Astrocyte of the cerebellum (primary cell): ENCODE measurements around the gene RASIP1.
A peak's percentile ranks its signal among the peaks of the same experiment; 100 is the strongest.

Source experiments
- DNase-seq: peaks from one replicate; pipeline ENCODE4 v3.0.0-alpha.2; 2011; ENCODE audit warnings: low read depth
- H3K4me3 ChIP-seq: 2 replicates; pipeline ENCODE4 v1.5.1; 2011; ENCODE audit warnings: mild to moderate bottlenecking, low read depth, low read length, moderate library complexity
- in situ Hi-C: cut with HindIII; loops from 2 replicates; pipeline ENCODE4 v1.10.0; 2017; ENCODE audit warnings: low sequenced_read_pairs
- TF ChIP-seq, protein P1 (sequence below): IDR thresholded peaks from 2 replicates; pipeline ENCODE4 v1.5.1; 2012; ENCODE audit warnings: low read length, low read depth, moderate library complexity, mild to moderate bottlenecking; ENCODE audit errors: missing control alignments

RASIP1 gene

DNA sequence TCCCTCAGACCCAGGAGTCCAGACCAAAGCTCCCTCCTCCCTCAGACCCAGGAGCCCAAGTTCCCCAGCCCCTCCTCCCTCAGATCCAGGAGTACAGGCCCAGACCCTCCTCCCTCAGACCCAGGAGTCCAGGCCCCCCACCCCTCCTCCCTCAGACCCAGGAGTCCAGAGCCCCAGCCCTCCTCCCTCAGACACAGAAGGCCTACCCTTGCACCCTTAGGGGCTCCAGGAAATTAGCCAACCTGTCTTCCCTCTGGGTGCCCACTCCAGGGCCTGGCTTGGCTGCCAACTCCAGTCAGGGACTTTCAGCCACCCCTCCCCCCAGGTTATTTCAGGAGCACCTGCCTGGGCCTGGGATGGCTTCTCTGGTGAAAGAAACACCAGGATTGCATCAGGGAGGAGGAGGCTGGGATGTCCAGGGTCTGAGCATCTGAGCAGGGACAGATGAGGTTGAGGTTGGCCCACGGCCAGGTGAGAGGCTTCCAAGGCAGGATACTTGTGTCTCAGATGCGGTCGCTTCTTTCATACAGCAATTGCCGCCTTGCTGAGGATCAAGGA is 14.8 kb upstream of the RASIP1 start, which contains the start of gene FGF21:
Gene FGF21, plus strand, starts transcription at position 441 of the 558 bp plus-strand sequence. CDS start 713 bp downstream, outside the sequence.
- DNase-seq: no peak
- TF ChIP-seq, protein P1, sequence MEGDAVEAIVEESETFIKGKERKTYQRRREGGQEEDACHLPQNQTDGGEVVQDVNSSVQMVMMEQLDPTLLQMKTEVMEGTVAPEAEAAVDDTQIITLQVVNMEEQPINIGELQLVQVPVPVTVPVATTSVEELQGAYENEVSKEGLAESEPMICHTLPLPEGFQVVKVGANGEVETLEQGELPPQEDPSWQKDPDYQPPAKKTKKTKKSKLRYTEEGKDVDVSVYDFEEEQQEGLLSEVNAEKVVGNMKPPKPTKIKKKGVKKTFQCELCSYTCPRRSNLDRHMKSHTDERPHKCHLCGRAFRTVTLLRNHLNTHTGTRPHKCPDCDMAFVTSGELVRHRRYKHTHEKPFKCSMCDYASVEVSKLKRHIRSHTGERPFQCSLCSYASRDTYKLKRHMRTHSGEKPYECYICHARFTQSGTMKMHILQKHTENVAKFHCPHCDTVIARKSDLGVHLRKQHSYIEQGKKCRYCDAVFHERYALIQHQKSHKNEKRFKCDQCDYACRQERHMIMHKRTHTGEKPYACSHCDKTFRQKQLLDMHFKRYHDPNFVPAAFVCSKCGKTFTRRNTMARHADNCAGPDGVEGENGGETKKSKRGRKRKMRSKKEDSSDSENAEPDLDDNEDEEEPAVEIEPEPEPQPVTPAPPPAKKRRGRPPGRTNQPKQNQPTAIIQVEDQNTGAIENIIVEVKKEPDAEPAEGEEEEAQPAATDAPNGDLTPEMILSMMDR: no peak
- H3K4me3 ChIP-seq: no peak within 1 kb of the TSS
- in situ Hi-C loops: no loop called here

DNA sequence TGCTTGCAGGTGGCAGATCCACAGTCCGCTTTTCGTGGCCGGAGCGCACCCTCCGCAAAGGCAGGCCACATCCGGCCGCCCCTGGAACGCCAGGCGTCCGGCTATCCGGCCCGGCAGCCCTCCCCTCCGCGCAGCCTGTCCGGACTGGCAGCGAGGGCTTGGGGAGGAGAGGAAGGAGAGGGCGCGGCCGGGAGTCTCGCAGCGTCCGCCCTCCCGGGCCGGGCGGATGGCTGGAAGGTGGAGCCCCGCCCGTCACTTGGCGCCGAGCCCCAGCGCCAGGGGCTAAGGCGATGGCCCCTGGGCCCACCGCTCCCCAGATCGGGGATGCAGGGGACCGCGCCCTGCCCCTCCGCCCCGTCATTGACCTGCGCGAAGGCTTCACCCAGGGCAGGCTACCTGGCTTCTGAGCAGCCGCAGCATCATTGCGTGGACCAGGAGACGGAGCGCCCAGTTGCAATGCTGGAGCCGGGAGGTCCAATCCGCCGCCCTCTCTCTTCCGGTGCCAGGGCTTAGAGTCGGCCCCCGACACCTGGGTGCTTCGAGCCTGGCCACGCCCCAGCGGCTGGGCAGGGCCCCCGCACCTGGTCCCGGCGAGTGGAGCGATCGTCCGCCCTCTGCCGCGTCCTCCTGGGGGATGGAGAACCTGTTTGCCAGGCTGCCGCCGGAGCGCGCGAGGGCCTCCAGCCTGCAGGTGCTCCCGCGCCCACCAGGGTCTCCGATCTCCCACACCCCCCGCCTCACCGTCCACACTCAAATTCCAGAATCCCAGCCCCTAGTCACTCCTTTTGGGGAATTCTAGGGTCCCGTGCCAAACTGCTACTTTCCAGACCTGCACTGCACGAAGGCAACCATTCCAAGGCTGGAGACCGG is 12.3 kb upstream of the RASIP1 start, which contains the start of gene FUT1:
Gene FUT1, minus strand, starts transcription at position 146 of the 870 bp plus-strand sequence. CDS start 1,360 bp downstream, outside the sequence.
- DNase-seq: no peak
- in situ Hi-C loops: no loop called here
- H3K4me3 ChIP-seq: peak within 1 kb of the TSS; percentile 7
- TF ChIP-seq, protein P1: peak; percentile 14

DNA sequence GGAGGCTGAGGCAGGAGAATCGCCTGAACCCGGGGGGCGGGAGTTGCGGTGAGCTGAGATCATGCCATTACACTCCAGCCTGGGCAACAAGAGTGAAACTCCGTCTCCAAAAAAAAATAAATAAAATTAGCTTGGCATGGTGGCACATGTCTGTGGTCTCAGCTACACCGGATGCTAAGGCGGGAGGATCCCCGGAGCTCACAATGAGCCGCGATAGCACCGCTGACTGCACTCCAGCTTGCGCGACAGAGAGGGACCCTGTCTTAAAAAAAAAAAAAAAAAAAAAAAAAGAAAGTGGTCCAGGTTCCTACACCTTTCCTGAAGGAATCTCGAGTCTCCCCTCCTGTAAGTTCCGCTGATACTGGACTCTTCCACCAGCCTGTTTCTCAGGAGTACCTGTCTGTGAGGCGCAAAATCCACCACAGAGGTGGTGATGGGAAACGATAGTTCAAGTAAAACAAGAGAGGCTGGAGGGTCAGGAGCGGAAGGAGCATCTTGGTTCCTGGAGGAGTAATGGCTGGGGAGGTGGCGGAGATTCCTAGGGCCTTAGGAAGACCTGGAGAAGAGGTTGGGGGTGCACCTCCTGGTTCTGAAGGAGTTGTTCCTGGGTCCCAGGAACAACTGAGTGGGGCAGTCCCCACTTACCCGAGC is 11.6 kb upstream of the RASIP1 start:
- in situ Hi-C loops: no loop called here
- TF ChIP-seq, protein P1: no peak
- no peak for DNase-seq
- peak overlapping the region; percentile 7 for H3K4me3 ChIP-seq

DNA sequence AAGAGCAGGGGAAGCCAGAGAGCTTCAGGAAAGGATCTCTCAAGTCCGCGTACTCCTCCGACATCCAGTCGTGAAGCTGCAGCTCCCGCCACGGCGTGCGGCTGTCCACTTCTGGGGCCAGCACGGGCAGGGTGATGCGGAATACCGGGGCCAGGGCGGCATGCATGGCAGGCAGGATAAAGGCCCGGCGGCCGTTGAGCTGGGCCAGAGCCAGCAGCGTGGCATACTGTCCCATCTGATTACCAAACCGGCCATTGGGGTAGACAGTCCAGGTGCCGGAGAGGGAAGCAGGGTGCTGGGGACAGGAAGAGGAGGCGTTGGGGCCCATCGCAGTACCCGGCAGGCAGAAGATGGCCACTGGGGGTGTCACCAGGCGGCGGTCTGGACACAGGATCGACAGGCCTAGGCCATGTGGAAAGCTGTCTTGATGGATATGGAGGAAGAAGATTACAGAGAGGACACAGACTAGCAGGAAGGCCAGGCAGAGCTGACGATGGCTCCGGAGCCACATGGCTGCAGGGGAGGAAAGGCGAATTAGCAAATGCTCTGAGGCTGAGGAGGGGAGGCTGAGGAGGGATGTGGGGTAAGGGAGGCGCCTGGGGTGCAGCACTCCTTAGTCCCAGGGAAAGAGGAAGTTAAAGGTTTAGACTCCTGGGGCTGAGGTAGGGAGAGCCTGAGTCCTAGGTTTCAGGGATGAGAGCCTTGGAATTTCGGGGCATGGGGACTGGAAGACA is 10.5 kb upstream of the RASIP1 start:
- in situ Hi-C loops: no loop called here
- no peak overlapping the region for H3K4me3 ChIP-seq
- TF ChIP-seq, protein P1: no peak
- no peak for DNase-seq

DNA sequence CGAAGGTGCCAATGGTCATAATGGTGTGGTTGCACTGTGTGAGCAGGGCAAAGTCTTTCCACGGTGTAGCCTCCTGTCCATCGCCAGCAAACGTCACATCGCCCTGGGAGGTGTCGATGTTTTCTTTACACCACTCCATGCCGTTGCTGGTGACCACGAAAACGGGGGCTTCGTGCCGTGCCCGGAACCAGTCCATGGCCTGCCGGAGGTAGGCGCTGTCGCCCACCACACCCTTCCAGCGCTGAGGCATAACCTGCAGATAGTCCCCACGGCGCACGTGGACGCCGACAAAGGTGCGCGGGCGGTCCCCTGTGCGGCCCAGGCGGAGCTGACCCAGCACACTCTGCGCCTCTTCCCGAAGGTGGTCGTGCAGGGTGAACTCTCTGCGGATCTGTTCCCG is 9.9 kb upstream of the RASIP1 start:
- H3K4me3 ChIP-seq: no peak overlapping the region
- TF ChIP-seq, protein P1: no peak
- in situ Hi-C loops: no loop called here
- DNase-seq: no peak

DNA sequence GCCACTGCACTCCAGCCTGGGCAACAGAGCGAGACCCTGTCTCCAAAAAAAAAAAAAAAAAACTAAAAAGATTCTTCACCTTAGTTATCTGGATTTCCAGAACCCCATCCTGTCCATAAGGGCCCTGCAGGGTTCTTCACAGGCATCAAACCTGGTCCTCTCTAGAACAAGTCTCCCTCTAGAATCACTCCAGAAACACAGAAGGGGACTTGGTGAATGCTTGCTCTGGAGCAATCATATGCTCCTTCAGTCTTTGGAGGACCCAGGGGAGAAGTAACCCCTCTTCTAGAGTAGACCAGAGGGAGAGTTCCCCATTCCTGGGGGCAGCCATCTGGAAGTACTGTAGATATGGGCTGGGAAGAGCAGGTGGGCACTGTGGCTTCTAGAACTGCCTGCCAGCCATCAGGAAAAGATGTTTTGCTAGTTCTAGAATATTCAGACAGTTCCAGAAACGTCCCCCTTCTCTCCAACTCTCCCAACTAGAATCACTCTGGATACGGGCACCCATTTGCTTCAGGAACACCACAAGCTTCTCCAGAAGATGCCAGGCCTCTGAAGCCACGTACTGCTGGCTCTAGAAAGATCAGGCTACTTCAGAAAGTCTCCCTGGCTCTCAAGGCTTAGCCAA is 9.3 kb upstream of the RASIP1 start:
- H3K4me3 ChIP-seq: no peak overlapping the region
- TF ChIP-seq, protein P1: no peak
- no peak for DNase-seq
- in situ Hi-C loops: no loop called here
